Vagina (tissue), 2 donors: ENCODE results near the gene NAP1L5. TPM values are rescaled to one million over a fixed set of nuclear protein-coding genes. Genes with fewer than 3 reads are reported as not detected.

Experiments
- DNase-seq, 2 donors: peaks; one replicate each; pipeline ENCODE4 v3.0.0-alpha.2; 2017; ENCODE audit errors: extremely low spot score in 2 of 2
- H3K27ac ChIP-seq: fragments of 200-600 bp; sonication (generic); one replicate; pipeline ENCODE4 v1.5.1; 2019
- H3K27me3 ChIP-seq: fragments of 200-600 bp; sonication (generic); one replicate; pipeline ENCODE4 v1.5.1; 2019
- H3K36me3 ChIP-seq, 2 donors: fragments of 200-600 bp; sonication (generic); one replicate each; pipeline ENCODE4 v1.5.1; 2017 to 2019
- H3K4me1 ChIP-seq: fragments of 200-600 bp; sonication (generic); one replicate; pipeline ENCODE4 v1.5.1; 2019
- H3K4me3 ChIP-seq, 2 donors: fragments of 200-600 bp; sonication (generic); 1 replicate in 1 of 2; 2 replicates in 1 of 2; pipeline ENCODE4 v1.5.1; 2016 to 2019
- H3K9me3 ChIP-seq: fragments of 200-600 bp; sonication (generic); one replicate; pipeline ENCODE4 v1.5.1; 2019
- CTCF ChIP-seq, 3 experiments: fragments of 450-650 bp in 2 of 3; fragments of 200-600 bp in 1 of 3; sonication (generic) in 1 of 3; IDR thresholded peaks; one replicate each; pipeline ENCODE4 v1.5.1; 2017 to 2019; ENCODE audit warnings: antibody characterized with exemption in 3 of 3, mild to moderate bottlenecking in 2 of 3, moderate library complexity in 2 of 3
- POLR2A ChIP-seq, 2 donors: fragments of 450-650 bp; IDR thresholded peaks; one replicate each; pipeline ENCODE4 v1.6.1; 2017; ENCODE audit warnings: antibody characterized with exemption in 2 of 2, mild to moderate bottlenecking in 2 of 2, moderate library complexity in 2 of 2
- POLR2AphosphoS5 ChIP-seq, 2 donors: sonication (generic); formaldehyde crosslinking; IDR thresholded peaks; one replicate each; pipeline ENCODE4 v1.9.0; 2017; ENCODE audit warnings: antibody characterized with exemption in 2 of 2, mild to moderate bottlenecking in 2 of 2, low read depth in 1 of 2; ENCODE audit not compliant: insufficient read depth in 1 of 2
- intact Hi-C: fragments of 100-400 bp; cut with DNase I; formaldehyde crosslinking; loops from one replicate; pipeline ENCODE4 v1.15.1; 2023
- total RNA-seq: library from RNA; depleted of rRNA; stranded (reverse); fragments of >200 nt; gene quantifications from one replicate; pipeline ENCODE4 v1.2.3, GENCODE V29; 2016

Gene NAP1L5
- total RNA-seq, 1 donor from 2014 or later = 9.1 TPM

GRCh38 chr4:88660446-88661294 lies 37.0 kb downstream of the NAP1L5 start:
- intact Hi-C loops = no loop called here
- no peak for DNase-seq
- no peak for TF ChIP-seq POLR2AphosphoS5 (IDR thresholded peaks at IDR 0.05; ENCODE audit: insufficient read depth in 1 of 2, low read depth in 1 of 2)
- TF ChIP-seq POLR2A (IDR thresholded peaks at IDR 0.05) = no peak
- TF ChIP-seq CTCF (IDR thresholded peaks at IDR 0.05) = no peak
- Histone ChIP-seq H3K4me3 (no peak overlapping the region), H3K27ac (no peak overlapping the region), H3K4me1 (peaks cover 25% of the 10 kb centered on the region), H3K9me3 (no peaks in the 10 kb centered on the region), H3K27me3 (no peaks in the 10 kb centered on the region), H3K36me3 (peaks cover 0 to 20% of the 10 kb centered on the region in 2 donors)

- Histone ChIP-seq H3K4me3 (no peak overlapping the region), H3K9me3 (no peaks in the 10 kb centered on the region), H3K27me3 (no peaks in the 10 kb centered on the region), H3K27ac (no peak overlapping the region), H3K4me1 (peaks cover 25% of the 10 kb centered on the region), H3K36me3 (peaks cover 0 to 29% of the 10 kb centered on the region in 2 donors)
- no peak for DNase-seq
- intact Hi-C loops = loop anchor here (10.0 kb wide), 1 partner anchor 125 kb away; no protein-coding TSS in a partner anchor
- TF ChIP-seq POLR2AphosphoS5 (IDR thresholded peaks at IDR 0.05; ENCODE audit: insufficient read depth in 1 of 2, low read depth in 1 of 2) (no peak), POLR2A (IDR thresholded peaks at IDR 0.05) (no peak), CTCF (IDR thresholded peaks at IDR 0.05) (no peak)
Measured at GRCh38 chr4:88659890-88660208, 37.8 kb downstream of the NAP1L5 start.

- DNase-seq = no peak
- intact Hi-C loops = loop anchor here (10.0 kb wide), 1 partner anchor 124 kb away; no protein-coding TSS in a partner anchor
- Histone ChIP-seq H3K4me3 (no peak overlapping the region), H3K27me3 (no peaks in the 10 kb centered on the region), H3K27ac (no peak overlapping the region), H3K36me3 (peaks cover 0 to 32% of the 10 kb centered on the region in 2 donors), H3K9me3 (no peaks in the 10 kb centered on the region), H3K4me1 (peaks cover 25% of the 10 kb centered on the region)
- TF ChIP-seq CTCF (IDR thresholded peaks at IDR 0.05) (peak in 1 of 3 experiments; percentile 47), POLR2A (IDR thresholded peaks at IDR 0.05) (no peak), POLR2AphosphoS5 (IDR thresholded peaks at IDR 0.05; ENCODE audit: insufficient read depth in 1 of 2, low read depth in 1 of 2) (peak in 1 of 2 donors; percentile 15)
Measured at GRCh38 chr4:88659055-88659889, 38.4 kb downstream of the NAP1L5 start.

- intact Hi-C loops = loop anchor here (10.0 kb wide), 1 partner anchor 120 kb away; no protein-coding TSS in a partner anchor
- Histone ChIP-seq H3K9me3 (no peaks in the 10 kb centered on the region), H3K27me3 (no peaks in the 10 kb centered on the region), H3K4me3 (no peak overlapping the region), H3K36me3 (peaks cover 0 to 26% of the 10 kb centered on the region in 2 donors), H3K4me1 (peaks cover 3% of the 10 kb centered on the region), H3K27ac (no peak overlapping the region)
- no peak for DNase-seq
- no peak for TF ChIP-seq POLR2A (IDR thresholded peaks at IDR 0.05)
- no peak for TF ChIP-seq POLR2AphosphoS5 (IDR thresholded peaks at IDR 0.05; ENCODE audit: insufficient read depth in 1 of 2, low read depth in 1 of 2)
- TF ChIP-seq CTCF (IDR thresholded peaks at IDR 0.05) = no peak
Measured at GRCh38 chr4:88655226-88655625, 42.4 kb downstream of the NAP1L5 start.
